Heart right ventricle (tissue), 16 donors: ENCODE measurements around the gene PLA2G2F. TPM values are rescaled to one million over a fixed set of nuclear protein-coding genes. Genes with fewer than 3 reads are reported as not detected.

Experiments used
- ATAC-seq, 8 donors: fragments of 200-7000 bp; cut with Tn5 transposase; one replicate each; pipeline ENCODE4 v1.9.1; 2020; ENCODE audit warnings: mild to moderate bottlenecking in 8 of 8, moderate library complexity in 8 of 8, moderate number of reproducible peaks in 1 of 8
- DNase-seq, 2 donors: peaks; one replicate each; pipeline ENCODE4 v3.0.0-alpha.2; 2020
- H3K27ac ChIP-seq, 10 donors: fragments of 200-600 bp; sonication (generic) in 2 of 10; one replicate each; pipeline versions ENCODE4 v1.5.0 to v1.8.0; 2020 to 2022; ENCODE audit warnings: mild to moderate bottlenecking in 3 of 10
- H3K27me3 ChIP-seq, 7 donors: fragments of 200-600 bp; one replicate each; pipeline ENCODE4 v1.8.0; 2021 to 2022; ENCODE audit warnings: mild to moderate bottlenecking in 2 of 7
- H3K36me3 ChIP-seq, 9 donors: fragments of 200-600 bp; sonication (generic) in 1 of 9; one replicate each; pipeline versions ENCODE4 v1.5.0 to v1.8.0; 2020 to 2022; ENCODE audit warnings: mild to moderate bottlenecking in 2 of 9
- H3K4me1 ChIP-seq, 9 donors: fragments of 200-600 bp; sonication (generic) in 1 of 9; one replicate each; pipeline versions ENCODE4 v1.5.0 to v1.8.0; 2020 to 2022; ENCODE audit warnings: mild to moderate bottlenecking in 4 of 9
- H3K4me3 ChIP-seq, 10 donors: fragments of 200-600 bp; sonication (generic) in 2 of 10; one replicate each; pipeline versions ENCODE4 v1.5.0 to v1.8.0; 2020 to 2022; ENCODE audit warnings: mild to moderate bottlenecking in 7 of 10, moderate library complexity in 2 of 10
- H3K9me3 ChIP-seq, 11 donors: fragments of 200-600 bp in 10 of 11; sonication (generic) in 2 of 11; one replicate each; pipeline versions ENCODE4 v1.5.0 to v1.8.0; 2013 to 2022; ENCODE audit warnings: mild to moderate bottlenecking in 2 of 11, control low read depth in 1 of 11, moderate library complexity in 1 of 11
- WGBS, 2 donors: extraction: QIAGEN DNeasy Blood & Tissue Kit; methylation state at CpG; one replicate each; pipeline ENCODE4 v1.1.7; 2013; ENCODE audit warnings: inconsistent platforms in 1 of 2; 5-methylcytosine and 5-hydroxymethylcytosine counted together
- intact Hi-C, 10 donors: fragments of 100-400 bp; cut with DNase I; formaldehyde crosslinking; loops; one replicate each; pipeline versions ENCODE4 v1.11.1 to v1.14.2; 2022
- polyA plus RNA-seq, 2 donors: library from polyadenylated mRNA; stranded (reverse); fragments of 200-250 nt; gene quantifications; one replicate each; pipeline ENCODE4 v1.2.3, GENCODE V29; 2013
- total RNA-seq, 10 donors: library from RNA; stranded (reverse); fragmentation: NEBNext Ultra II Directional in 3 of 10; extraction: Animal tissue kit (Norgen Biotek cat#: 25700) in 3 of 10; gene quantifications; one replicate each; pipeline versions ENCODE4 v1.2.1 to v1.2.4, GENCODE V29; 2021 to 2023
- TF ChIP-seq, protein P1 (sequence below), 9 donors: fragments of 200-600 bp; sonication (generic) in 2 of 9; IDR thresholded peaks; one replicate each; pipeline versions ENCODE4 v1.5.0 to v1.8.0; 2021 to 2022; ENCODE audit warnings: antibody characterized with exemption in 9 of 9, mild to moderate bottlenecking in 5 of 9, moderate library complexity in 1 of 9
- donor health status: Arrhythmogenic right ventricular cardiomyopathy.
- donor health status: ischemic (EF 13 %, LVEDD 7.1; RV severe dilation, severe dysfunction).
- donor health status: healthy with polysubstance abuse.
- donor health status: DM: no; HTN: yes; CAD: no.
- donor health status: DM: no; HTN: no; CAD: no.
- donor health status: ischemic (EF 25% LVEDD 6.9; RV normal size, moderate dysfunction).
- donor health status: ischemic (EF 25% LVEDD 5.7; RV mildly dilated, moderate dysfunction).
- donor health status: healthy.
- donor health status: DM: yes; HTN: yes; CAD: no.
- donor health status: Ischemic cardiomyopathy.
- donor health status: ischemic (EF 35%, LVEDD 5.7; RV mildly dilated, moderate dysfunction).
- donor health status: nonischemic (EF 11% LVEDD 7.7; RV severe dilation, severe dysfunction).
- donor health status: DM: yes; HTN: yes; CAD: no.
- donor health status: PGD.
- donor health status: ischemic (EF 29% LVEDD 5.4; RV normal size, mild dysfunction).
- donor health status: nonischemic (EF 23%, LVEDD 6.1; RV moderate dilation, normal function).

PLA2G2F gene
- total and polyA plus RNA-seq, 12 donors: not detected

DNA sequence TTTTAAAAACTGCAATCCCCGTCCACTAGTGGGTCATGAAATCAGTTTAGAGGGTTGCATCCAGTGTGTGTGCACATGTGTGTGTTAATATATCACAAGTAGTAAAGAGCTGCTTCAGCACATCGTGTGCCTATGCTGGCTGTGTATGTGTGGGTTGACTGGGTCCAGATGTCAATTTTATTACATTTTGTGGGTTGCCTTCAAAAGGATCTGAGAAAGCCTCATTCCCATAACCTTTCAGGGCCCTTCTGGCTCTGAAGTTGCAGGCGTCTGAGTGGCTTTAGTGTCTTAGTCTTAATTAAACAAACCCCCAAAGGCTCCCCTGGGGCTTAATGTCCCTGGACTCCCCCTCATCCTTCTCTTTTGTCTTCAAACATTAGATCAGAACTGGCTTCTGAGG lies 39.6 kb upstream of the PLA2G2F start:
- no peak for DNase-seq
- 76 to 77% methylated on average over 3 of the region's 3 CpGs for WGBS, 2 donors
- intact Hi-C loops: loop anchor here in 2 of 10 donors (5.0 to 10.0 kb wide), 2 partner anchors 105 to 122 kb away; partner anchors contain the start of gene PLA2G2A (in 1 of the 2)

DNA sequence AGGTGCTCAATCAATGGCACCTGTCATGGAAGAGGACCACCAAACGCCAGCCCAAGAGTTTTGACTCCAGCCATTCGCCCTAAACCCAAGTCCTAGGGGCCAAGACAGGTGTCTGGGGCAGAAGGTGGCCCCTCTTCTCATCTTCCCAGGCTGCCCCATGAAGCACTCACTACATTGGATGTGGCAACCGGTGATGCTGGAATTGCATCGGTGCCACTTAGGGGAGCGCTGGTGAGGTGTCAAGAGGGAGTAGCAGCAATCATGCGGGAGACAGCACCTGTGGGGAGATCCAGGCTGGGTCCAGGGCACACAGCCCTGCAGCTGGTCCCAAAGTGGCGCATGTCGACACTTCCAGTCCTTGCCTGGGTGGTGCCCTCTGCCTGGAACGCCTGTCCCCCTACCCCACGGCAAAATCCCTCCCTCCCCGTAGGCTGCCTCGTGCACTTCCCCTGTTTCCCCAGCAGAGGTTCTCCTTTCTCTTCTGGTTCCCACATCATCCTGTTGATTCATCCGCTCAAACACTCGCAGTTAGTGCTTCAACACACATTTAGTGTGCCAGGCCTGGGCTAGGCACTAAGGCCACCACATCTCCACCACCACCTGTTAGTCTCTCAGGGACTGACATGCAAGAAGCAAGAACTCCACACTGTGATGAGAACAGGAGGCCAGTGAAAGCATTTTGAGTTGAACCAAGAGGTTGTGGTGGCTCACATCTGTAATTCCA lies 38.3 kb upstream of the PLA2G2F start:
- Histone ChIP-seq H3K9me3 (peaks cover 0 to 15% (median 0%) of the 10 kb centered on the region in 11 donors), H3K27ac (no peak overlapping the region), H3K4me3 (no peak overlapping the region), H3K27me3 (no peaks in the 10 kb centered on the region), H3K4me1 (peaks cover 0 to 13% (median 0%) of the 10 kb centered on the region in 9 donors), H3K36me3 (no peaks in the 10 kb centered on the region)
- DNase-seq: peak; percentile 28 to 44
- intact Hi-C loops: loop anchor here in 8 of 10 donors (1.0 to 10.0 kb wide), 6 partner anchors 52 to 392 kb away; no protein-coding TSS in a partner anchor
- 40 to 42% methylated on average over 14 of the region's 14 CpGs for WGBS, 2 donors
- TF ChIP-seq, protein P1, sequence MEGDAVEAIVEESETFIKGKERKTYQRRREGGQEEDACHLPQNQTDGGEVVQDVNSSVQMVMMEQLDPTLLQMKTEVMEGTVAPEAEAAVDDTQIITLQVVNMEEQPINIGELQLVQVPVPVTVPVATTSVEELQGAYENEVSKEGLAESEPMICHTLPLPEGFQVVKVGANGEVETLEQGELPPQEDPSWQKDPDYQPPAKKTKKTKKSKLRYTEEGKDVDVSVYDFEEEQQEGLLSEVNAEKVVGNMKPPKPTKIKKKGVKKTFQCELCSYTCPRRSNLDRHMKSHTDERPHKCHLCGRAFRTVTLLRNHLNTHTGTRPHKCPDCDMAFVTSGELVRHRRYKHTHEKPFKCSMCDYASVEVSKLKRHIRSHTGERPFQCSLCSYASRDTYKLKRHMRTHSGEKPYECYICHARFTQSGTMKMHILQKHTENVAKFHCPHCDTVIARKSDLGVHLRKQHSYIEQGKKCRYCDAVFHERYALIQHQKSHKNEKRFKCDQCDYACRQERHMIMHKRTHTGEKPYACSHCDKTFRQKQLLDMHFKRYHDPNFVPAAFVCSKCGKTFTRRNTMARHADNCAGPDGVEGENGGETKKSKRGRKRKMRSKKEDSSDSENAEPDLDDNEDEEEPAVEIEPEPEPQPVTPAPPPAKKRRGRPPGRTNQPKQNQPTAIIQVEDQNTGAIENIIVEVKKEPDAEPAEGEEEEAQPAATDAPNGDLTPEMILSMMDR (IDR thresholded peaks at IDR 0.05): peak; percentile 65 to 86 (median 78)
- peak; percentile 63 to 87 (median 79) for ATAC-seq

More for the DNA sequence above, 39.6 kb upstream of the PLA2G2F start:
- Histone ChIP-seq H3K4me1 (peaks cover 0 to 12% (median 0%) of the 10 kb centered on the region in 9 donors), H3K27me3 (no peaks in the 10 kb centered on the region), H3K36me3 (no peaks in the 10 kb centered on the region), H3K4me3 (no peak overlapping the region), H3K9me3 (peaks cover 0 to 15% (median 0%) of the 10 kb centered on the region in 11 donors), H3K27ac (no peak overlapping the region)
- TF ChIP-seq, protein P1 (IDR thresholded peaks at IDR 0.05): no peak
- no peak for ATAC-seq

DNA sequence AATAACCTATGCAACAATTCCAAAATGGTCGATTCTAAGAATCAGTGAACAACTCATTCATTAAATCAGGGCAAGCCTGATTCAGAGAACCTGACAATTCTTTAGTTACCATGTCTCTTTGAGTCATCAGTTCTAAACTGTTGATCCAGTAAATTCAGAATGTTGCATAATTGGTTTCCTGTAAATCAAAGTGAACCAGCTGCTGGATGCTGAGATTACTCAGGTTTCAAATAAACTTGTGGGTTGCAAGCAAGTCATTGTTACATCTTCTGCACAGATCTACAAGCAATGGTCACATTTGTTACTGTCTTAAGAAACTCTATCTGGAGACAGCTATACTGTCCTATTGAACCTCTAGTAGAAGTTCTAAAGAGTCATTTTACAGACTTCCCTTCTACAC lies 36.2 kb upstream of the PLA2G2F start:
- no peaks in the 10 kb centered on the region for H3K9me3 ChIP-seq
- peaks cover 0 to 5% (median 0%) of the 10 kb centered on the region in 7 donors for H3K27me3 ChIP-seq
- ATAC-seq (no peak), DNase-seq (no peak)
- WGBS, 2 donors: 68 to 74% methylated on average over 1 of the region's 1 CpG
- H3K4me1 ChIP-seq: peaks cover 0 to 15% (median 0%) of the 10 kb centered on the region in 9 donors
- intact Hi-C loops: loop anchor here in 7 of 10 donors (2.0 to 10.0 kb wide), 4 partner anchors 49 to 389 kb away; no protein-coding TSS in a partner anchor
- TF ChIP-seq, protein P1 (IDR thresholded peaks at IDR 0.05): no peak
- H3K4me3 ChIP-seq: no peak overlapping the region
- peak overlapping the region in 1 of 10 donors; percentile 46 for H3K27ac ChIP-seq
- no peaks in the 10 kb centered on the region for H3K36me3 ChIP-seq

DNA sequence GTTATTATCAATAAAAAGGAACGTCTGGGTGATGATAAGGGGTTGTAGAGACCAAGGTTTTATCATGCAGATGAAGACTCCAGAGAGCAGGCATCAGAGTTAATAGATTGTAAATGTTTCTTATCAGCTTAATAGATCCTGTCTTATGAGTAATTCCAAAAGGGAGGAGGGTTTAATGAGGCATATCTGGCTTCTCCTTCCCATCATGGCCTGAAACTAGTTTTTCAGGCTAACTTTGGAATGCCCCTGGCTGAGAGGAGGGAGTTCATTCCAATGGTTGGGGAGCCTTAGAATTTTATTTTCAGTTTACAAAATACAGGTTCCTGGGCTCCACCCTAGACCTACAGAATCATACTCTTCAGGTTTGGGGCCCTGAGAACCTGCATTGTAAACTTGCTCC lies 33.3 kb upstream of the PLA2G2F start:
- DNase-seq: no peak
- no peaks in the 10 kb centered on the region for H3K36me3 ChIP-seq
- peaks cover 0 to 24% (median 0%) of the 10 kb centered on the region in 9 donors for H3K4me1 ChIP-seq
- 27 to 30% methylated on average over 1 of the region's 1 CpG for WGBS, 2 donors
- H3K4me3 ChIP-seq: no peak overlapping the region
- H3K27ac ChIP-seq: no peak overlapping the region
- H3K27me3 ChIP-seq: peaks cover 0 to 5% (median 0%) of the 10 kb centered on the region in 7 donors
- H3K9me3 ChIP-seq: no peaks in the 10 kb centered on the region
- no peak for ATAC-seq
- TF ChIP-seq, protein P1 (IDR thresholded peaks at IDR 0.05): no peak
- intact Hi-C loops: loop anchor here in 3 of 10 donors (5.0 to 10.0 kb wide), 3 partner anchors 36 to 199 kb away; no protein-coding TSS in a partner anchor
